DOHH2 (cell line): Measurements from ENCODE around the gene EBPL.
"Not testable (repeated sequence)": the region's sequence is repeated elsewhere in the genome, so short reads cannot be mapped to it uniquely, and the experiment has no call there.

Experiments
- H3F3A ChIP-seq: fragments of 200-600 bp; sonication (generic), shearing (Covaris generic); 2 replicates; pipeline ENCODE4 v1.6.0; 2016; ENCODE audit warnings: antibody characterized with exemption, mild to moderate bottlenecking; ENCODE audit not compliant: control insufficient read depth, insufficient read depth
- H3K27ac ChIP-seq: fragments of 200-600 bp; sonication (generic); 2 replicates; pipeline ENCODE4 v1.5.1; 2014; ENCODE audit warnings: low read depth, mild to moderate bottlenecking, low read length, moderate library complexity
- H3K27me3 ChIP-seq: fragments of 200-600 bp; sonication (generic); 2 replicates; pipeline ENCODE4 v1.6.1; 2014; ENCODE audit warnings: mild to moderate bottlenecking, low read length, mixed read lengths; ENCODE audit not compliant: control insufficient read depth
- H3K36me3 ChIP-seq: fragments of 200-600 bp; sonication (generic); 2 replicates; pipeline ENCODE4 v1.6.1; 2014; ENCODE audit warnings: mild to moderate bottlenecking, low read length, moderate library complexity, mixed read lengths; ENCODE audit not compliant: control insufficient read depth
- H3K4me1 ChIP-seq: fragments of 200-600 bp; sonication (generic); 2 replicates; pipeline ENCODE4 v1.6.1; 2014; ENCODE audit warnings: mild to moderate bottlenecking, low read length, mixed read lengths; ENCODE audit not compliant: control insufficient read depth
- H3K4me2 ChIP-seq: fragments of 200-600 bp; sonication (generic); 2 replicates; pipeline ENCODE4 v1.6.0; 2014; ENCODE audit warnings: mild to moderate bottlenecking, low read length, moderate library complexity
- H3K4me3 ChIP-seq: fragments of 200-600 bp; sonication (generic); 2 replicates; pipeline ENCODE4 v1.5.1; 2014; ENCODE audit warnings: mild to moderate bottlenecking, low read length, mixed read lengths
- H3K79me2 ChIP-seq: fragments of 200-600 bp; sonication (generic); 2 replicates; pipeline ENCODE4 v1.6.1; 2014; ENCODE audit warnings: mild to moderate bottlenecking, low read length, mixed read lengths; ENCODE audit not compliant: control insufficient read depth
- H3K9me2 ChIP-seq: fragments of 200-600 bp; sonication (generic); replicated peaks from 2 replicates; pipeline ENCODE4 v1.6.1; 2014; ENCODE audit warnings: mild to moderate bottlenecking, low read length, mixed read lengths; ENCODE audit not compliant: control insufficient read depth
- H3K9me3 ChIP-seq: fragments of 200-600 bp; sonication (generic); 2 replicates; pipeline ENCODE4 v1.6.1; 2014; ENCODE audit warnings: antibody characterized with exemption, low read length, mixed read lengths; ENCODE audit not compliant: control insufficient read depth, insufficient read depth
- H4K20me1 ChIP-seq: fragments of 200-600 bp; sonication (generic); 2 replicates; pipeline ENCODE4 v1.6.0; 2014; ENCODE audit warnings: low read depth, mild to moderate bottlenecking, antibody characterized with exemption, low read length, moderate library complexity; ENCODE audit not compliant: control insufficient read depth, insufficient read depth
- CTCF ChIP-seq: fragments of 200-600 bp; sonication (generic); IDR thresholded peaks from one replicate; pipeline ENCODE4 v1.5.1; 2014; ENCODE audit warnings: antibody characterized with exemption, mild to moderate bottlenecking, low read depth, low read length; ENCODE audit not compliant: poor library complexity, severe bottlenecking
- EZH2phosphoT487 ChIP-seq: fragments of 200-600 bp; sonication (generic); IDR thresholded peaks from 2 replicates; pipeline ENCODE4 v1.6.1; 2017; ENCODE audit warnings: borderline replicate concordance, mild to moderate bottlenecking, antibody characterized with exemption, low read length, moderate library complexity, mixed read lengths

EBPL gene

GRCh38 chr13:49714757-49715156 is 23.5 kb upstream of the EBPL start:
- TF ChIP-seq EZH2phosphoT487 (no peak), CTCF (no peak)
- Histone ChIP-seq H3K9me2 (no peaks in the 10 kb centered on the region), H3K4me3 (no peak overlapping the region), H3K79me2 (no peaks in the 10 kb centered on the region), H3F3A (0 out of 2 replicates have a peak, but pooled peaks cover 3% of the 10 kb centered on the region), H3K4me1 (no peaks in the 10 kb centered on the region), H3K27ac (no peak overlapping the region), H3K36me3 (peaks cover 68% of the 10 kb centered on the region), H4K20me1 (no peaks in the 10 kb centered on the region), H3K27me3 (no peaks in the 10 kb centered on the region), H3K9me3 (peaks cover 12% of the 10 kb centered on the region), H3K4me2 (no peak overlapping the region)

GRCh38 chr13:49711218-49711863 is 20.1 kb upstream of the EBPL start:
- no peak overlapping the region for H3K27ac ChIP-seq
- no peaks in the 10 kb centered on the region for H4K20me1 ChIP-seq
- peaks cover 56% of the 10 kb centered on the region for H3K36me3 ChIP-seq
- no peaks in the 10 kb centered on the region for H3K9me2 ChIP-seq
- no peaks in the 10 kb centered on the region for H3F3A ChIP-seq
- peaks cover 6% of the 10 kb centered on the region for H3K9me3 ChIP-seq
- H3K4me3 ChIP-seq, result no peak overlapping the region
- no peaks in the 10 kb centered on the region for H3K27me3 ChIP-seq
- H3K79me2 ChIP-seq, result no peaks in the 10 kb centered on the region
- no peaks in the 10 kb centered on the region for H3K4me1 ChIP-seq
- no peak overlapping the region for H3K4me2 ChIP-seq
- TF ChIP-seq CTCF, result no peak
- no peak for TF ChIP-seq EZH2phosphoT487

- H3K27ac ChIP-seq, H3K79me2 ChIP-seq, H3K27me3 ChIP-seq, H4K20me1 ChIP-seq, H3K4me2 ChIP-seq, H3K4me3 ChIP-seq, H3K9me3 ChIP-seq, H3K4me1 ChIP-seq, H3F3A ChIP-seq, H3K9me2 ChIP-seq: not testable (repeated sequence)
- H3K36me3 ChIP-seq, result peaks cover 51% of the 10 kb centered on the region
These were observed 13.0 kb upstream of the EBPL start for GRCh38 chr13:49704264-49704663.

- Histone ChIP-seq H4K20me1 (no peaks in the 10 kb centered on the region), H3K27ac (no peak overlapping the region), H3K9me3 (no peaks in the 10 kb centered on the region), H3K79me2 (no peaks in the 10 kb centered on the region), H3F3A (no peaks in the 10 kb centered on the region), H3K4me3 (no peak overlapping the region), H3K9me2 (no peaks in the 10 kb centered on the region), H3K27me3 (no peaks in the 10 kb centered on the region), H3K36me3 (peaks cover 46% of the 10 kb centered on the region), H3K4me1 (peaks cover 9% of the 10 kb centered on the region), H3K4me2 (no peak overlapping the region)
- TF ChIP-seq EZH2phosphoT487, result no peak
These were observed 10.2 kb upstream of the EBPL start for GRCh38 chr13:49701491-49701890.
